IMR-90 (cell line): ENCODE results near the gene MTMR3. TPM values are rescaled to one million over a fixed set of nuclear protein-coding genes. Genes with fewer than 3 reads are reported as not detected.

Source experiments
- ATAC-seq: fragments of 200-7000 bp; cut with Tn5 transposase; 2 replicates; pipeline ENCODE4 v1.9.1; 2020; ENCODE audit warnings: low read depth, mild to moderate bottlenecking, moderate library complexity
- BruUV-seq: library from RNA; stranded (reverse); fragments of 400-500 nt; replicated peaks from 2 replicates; lab custom pipeline; 2021; lab: Mats Ljungman, UMichigan
- CTCF ChIA-PET: fragments of 300-600 bp; formaldehyde crosslinking; extraction: SDS; loops from one replicate; lab custom pipeline; 2021; ENCODE audit warnings: antibody characterized with exemption; lab: Yijun Ruan, JAX
- POLR2A ChIA-PET: fragments of 300-600 bp; sonication (Branson Sonifier 250); formaldehyde crosslinking; loops from one replicate; lab custom pipeline; 2022; ENCODE audit warnings: antibody characterized with exemption; ENCODE audit not compliant: unreplicated experiment; lab: Charles Lee
- DNase-seq: peaks from one replicate; pipeline ENCODE4 v3.0.0; 2013
- H2AFZ ChIP-seq: replicated peaks from 2 replicates; pipeline ENCODE3; 2013; ENCODE audit warnings: low read length, mild to moderate bottlenecking; ENCODE audit not compliant: poor library complexity
- H2AK5ac ChIP-seq: 2 replicates; pipeline ENCODE4 v1.6.1; 2013; ENCODE audit warnings: low read depth, low read length, inconsistent platforms
- H2AK9ac ChIP-seq: replicated peaks from 2 replicates; pipeline ENCODE3; 2013; ENCODE audit warnings: mild to moderate bottlenecking, low read depth, low read length, moderate library complexity; ENCODE audit not compliant: poor library complexity
- H2BK120ac ChIP-seq: 2 replicates; pipeline ENCODE4 v1.6.1; 2013; ENCODE audit warnings: low read depth, low read length, inconsistent platforms
- H2BK15ac ChIP-seq: 3 replicates; pipeline ENCODE4 v1.6.1; 2013; ENCODE audit warnings: low read depth, low read length, inconsistent platforms
- H2BK20ac ChIP-seq: 2 replicates; pipeline ENCODE4 v1.6.1; 2013; ENCODE audit warnings: low read depth, mild to moderate bottlenecking, inconsistent platforms, low read length, moderate library complexity
- H2BK5ac ChIP-seq: 2 replicates; pipeline ENCODE4 v1.6.1; 2013; ENCODE audit warnings: mild to moderate bottlenecking, low read depth, low read length, inconsistent platforms; ENCODE audit not compliant: poor library complexity, severe bottlenecking
- H3K14ac ChIP-seq: replicated peaks from 2 replicates; pipeline ENCODE4 v1.6.1; 2013; ENCODE audit warnings: low read depth, low read length, inconsistent platforms
- H3K18ac ChIP-seq: 2 replicates; pipeline ENCODE4 v1.6.1; 2013; ENCODE audit warnings: low read depth, low read length, control low read depth
- H3K23ac ChIP-seq: 2 replicates; pipeline ENCODE4 v1.6.1; 2013; ENCODE audit warnings: low read depth, low read length, inconsistent platforms
- H3K27ac ChIP-seq: 2 replicates; pipeline ENCODE4 v1.5.1; 2013; ENCODE audit warnings: mild to moderate bottlenecking, control low read depth, low read length; ENCODE audit not compliant: insufficient read depth
- H3K27me3 ChIP-seq: 2 replicates; pipeline ENCODE4 v1.6.1; 2013; ENCODE audit warnings: low read length; ENCODE audit not compliant: control insufficient read depth, insufficient read depth
- H3K36me3 ChIP-seq: 2 replicates; pipeline ENCODE4 v1.6.1; 2013; ENCODE audit warnings: low read length, mixed read lengths; ENCODE audit not compliant: control insufficient read depth, insufficient read depth
- H3K4ac ChIP-seq: 2 replicates; pipeline ENCODE4 v1.6.1; 2013; ENCODE audit warnings: low read depth, low read length, inconsistent platforms
- H3K4me1 ChIP-seq: 2 replicates; pipeline ENCODE4 v1.6.1; 2013; ENCODE audit warnings: low read length, mixed read lengths; ENCODE audit not compliant: control insufficient read depth, insufficient read depth
- H3K4me2 ChIP-seq: 2 replicates; pipeline ENCODE4 v1.6.1; 2013; ENCODE audit warnings: low read depth, mild to moderate bottlenecking, control low read depth, low read length, moderate library complexity
- H3K4me3 ChIP-seq: 2 replicates; pipeline ENCODE4 v1.5.1; 2013; ENCODE audit warnings: low read depth, mild to moderate bottlenecking, control low read depth, low read length, moderate library complexity; ENCODE audit not compliant: insufficient read depth
- H3K56ac ChIP-seq: 2 replicates; pipeline ENCODE4 v1.6.1; 2013; ENCODE audit warnings: low read length, inconsistent platforms; ENCODE audit not compliant: insufficient read depth; ENCODE audit errors: extremely low read depth
- H3K79me1 ChIP-seq, 2 experiments: 2 replicates each; pipeline ENCODE4 v1.6.1; 2013; ENCODE audit warnings: low read length in 2 of 2, inconsistent platforms in 1 of 2, low read depth in 1 of 2
- H3K9ac ChIP-seq: 2 replicates; pipeline ENCODE4 v1.6.1; 2013; ENCODE audit warnings: low read depth, low read length, control low read depth
- H3K9me1 ChIP-seq: 2 replicates; pipeline ENCODE4 v1.6.1; 2013; ENCODE audit warnings: low read length, inconsistent platforms; ENCODE audit not compliant: insufficient read depth
- H3K9me3 ChIP-seq: 2 replicates; pipeline ENCODE4 v1.6.1; 2013; ENCODE audit warnings: low read length; ENCODE audit not compliant: control insufficient read depth, insufficient read depth
- H4K20me1 ChIP-seq: 2 replicates; pipeline ENCODE4 v1.6.1; 2013; ENCODE audit warnings: low read length, inconsistent platforms; ENCODE audit not compliant: insufficient read depth
- H4K5ac ChIP-seq: 2 replicates; pipeline ENCODE4 v1.6.1; 2013; ENCODE audit warnings: mild to moderate bottlenecking, low read depth, low read length, control low read depth
- H4K8ac ChIP-seq, 2 experiments: 2 replicates each; pipeline ENCODE4 v1.6.1; 2013; ENCODE audit warnings: low read depth in 2 of 2, low read length in 2 of 2, control low read depth in 1 of 2, inconsistent platforms in 1 of 2
- H4K91ac ChIP-seq: 2 replicates; pipeline ENCODE4 v1.6.1; 2013; ENCODE audit warnings: low read depth, low read length, inconsistent platforms; ENCODE audit not compliant: insufficient read depth
- BHLHE40 ChIP-seq: fragments of 150-350 bp; IDR thresholded peaks from 2 replicates; pipeline ENCODE4 v1.6.1; 2016; ENCODE audit warnings: mild to moderate bottlenecking, low read depth, low read length
- CTCF ChIP-seq: conservative IDR thresholded peaks from 2 replicates; pipeline ENCODE4 v1.5.1; 2012; ENCODE audit warnings: mild to moderate bottlenecking, low read depth, low read length, improper control_type of control experiment
- ELK1 ChIP-seq: fragments of 150-350 bp; IDR thresholded peaks from 2 replicates; pipeline ENCODE4 v1.6.1; 2016; ENCODE audit warnings: low read depth, mild to moderate bottlenecking, low read length, moderate library complexity, borderline replicate concordance
- FOS ChIP-seq: fragments of 150-350 bp; IDR thresholded peaks from 2 replicates; pipeline ENCODE4 v1.6.1; 2016; ENCODE audit warnings: low read depth, low read length
- MAFK ChIP-seq: IDR thresholded peaks from 2 replicates; pipeline ENCODE4 v1.6.1; 2012; ENCODE audit warnings: low read depth, low read length, improper control_type of control experiment
- MAZ ChIP-seq: IDR thresholded peaks from 2 replicates; pipeline ENCODE4 v1.6.1; 2012; ENCODE audit warnings: low read depth, mild to moderate bottlenecking, low read length, improper control_type of control experiment, moderate library complexity, borderline replicate concordance
- MXI1 ChIP-seq: IDR thresholded peaks from 2 replicates; pipeline ENCODE4 v1.6.1; 2012; ENCODE audit warnings: low read depth, mild to moderate bottlenecking, low read length, moderate library complexity, borderline replicate concordance
- NFE2L2 ChIP-seq: fragments of 150-350 bp; IDR thresholded peaks from 2 replicates; pipeline ENCODE4 v1.6.1; 2016; ENCODE audit warnings: low read depth, mild to moderate bottlenecking, low read length
- POLR2A ChIP-seq: IDR thresholded peaks from 2 replicates; pipeline ENCODE4 v1.6.1; 2012; ENCODE audit warnings: mild to moderate bottlenecking, low read depth, low read length
- RAD21 ChIP-seq: IDR thresholded peaks from 2 replicates; pipeline ENCODE4 v1.6.1; 2012; ENCODE audit warnings: low read length, improper control_type of control experiment
- RCOR1 ChIP-seq: IDR thresholded peaks from 2 replicates; pipeline ENCODE4 v1.6.1; 2012; ENCODE audit warnings: mild to moderate bottlenecking, low read length, improper control_type of control experiment; ENCODE audit not compliant: insufficient replicate concordance
- RFX5 ChIP-seq: IDR thresholded peaks from 2 replicates; pipeline ENCODE4 v1.8.0; 2012; ENCODE audit warnings: low read depth, mild to moderate bottlenecking, low read length, moderate library complexity
- WGBS, 2 experiments: methylation state at CpG; one replicate each; pipeline versions ENCODE4 v1.1.5 to v1.1.7; 2013; ENCODE audit warnings: missing lambda C conversion rate in 2 of 2; ENCODE audit not compliant: insufficient read length in 1 of 2; ENCODE audit errors: extremely low coverage in 2 of 2; 5-methylcytosine and 5-hydroxymethylcytosine counted together
- dilution Hi-C: fragments of 300-500 bp; cut with HindIII; formaldehyde crosslinking; loops from one replicate; pipeline ENCODE4 v1.14.3; 2018; ENCODE audit warnings: low sequenced_read_pairs; ENCODE audit not compliant: unreplicated experiment
- in situ Hi-C: fragments of 300-500 bp; cut with MboI; formaldehyde crosslinking; loops from 3 replicates; pipeline ENCODE4 v1.14.3; 2019; ENCODE audit warnings: low sequenced_read_pairs, inconsistent platforms, mixed read lengths
- intact Hi-C: fragments of 100-400 bp; cut with micrococcal nuclease; formaldehyde crosslinking; loops from 2 replicates; pipeline ENCODE4 v1.10.0; 2022
- polyA plus RNA-seq, 3 experiments: library from polyadenylated mRNA; depleted of rRNA; stranded (reverse); fragments of >200 nt; gene quantifications; 2 replicates each; pipeline ENCODE4 v1.2.3, GENCODE V29; 2012; ENCODE audit warnings: low replicate concordance in 1 of 3
- total RNA-seq: library from RNA; depleted of rRNA; stranded (reverse); fragments of >200 nt; gene quantifications from 2 replicates; pipeline ENCODE4 v1.2.3, GENCODE V29; 2012

The MTMR3 gene
- total and polyA plus RNA-seq, 2 of the 4 experiments (the other 2 are of a cell fraction) = 21.3 to 29.4 TPM

GRCh38 chr22:29892315-29893156, 9.6 kb downstream of the MTMR3 start:
- intact Hi-C loops = no loop called here
- H3K9me3 ChIP-seq = no peaks in the 10 kb centered on the region
- TF ChIP-seq CTCF (no peak), MXI1 (no peak), RCOR1 (no peak), POLR2A (no peak), FOS (no peak), BHLHE40 (no peak), ELK1 (no peak), NFE2L2 (no peak), RAD21 (no peak), RFX5 (no peak), MAFK (no peak), MAZ (no peak)
- H2BK20ac ChIP-seq = no peak overlapping the region
- H2AK5ac ChIP-seq = no peak overlapping the region
- dilution Hi-C loops = no loop called here
- H3K4ac ChIP-seq = no peak overlapping the region
- no peak overlapping the region for H3K9ac ChIP-seq
- no peak overlapping the region for H4K8ac ChIP-seq
- H2BK5ac ChIP-seq = no peak overlapping the region
- no peaks in the 10 kb centered on the region; the same call in 1 of the 2 replicates for H3K9me1 ChIP-seq
- no peaks in the 10 kb centered on the region for H3K4me1 ChIP-seq
- DNase-seq (no peak), ATAC-seq (no peak)
- no peaks in the 10 kb centered on the region for H3K36me3 ChIP-seq
- in situ Hi-C loops = no loop called here
- H3K27me3 ChIP-seq = no peaks in the 10 kb centered on the region
- H3K56ac ChIP-seq = no peak overlapping the region
- H3K79me1 ChIP-seq = peaks cover 27 to 72% of the 10 kb centered on the region in 2 experiments
- peaks cover 81% of the 10 kb centered on the region for H4K20me1 ChIP-seq
- ChIA-PET CTCF (no interaction called here), POLR2A (no interaction called here)
- no CpG with 5 or more reads among the region's 1 CpG for WGBS, 2 experiments
- H3K4me2 ChIP-seq = no peak overlapping the region
- no peak overlapping the region for H2AFZ ChIP-seq
- no peak overlapping the region for H3K23ac ChIP-seq
- BruUV-seq = no TSS peak
- H2BK120ac ChIP-seq = no peak overlapping the region
- H4K5ac ChIP-seq = no peak overlapping the region
- H3K14ac ChIP-seq = no peak overlapping the region
- no peak overlapping the region for H3K4me3 ChIP-seq
- no peak overlapping the region for H3K27ac ChIP-seq
- H3K18ac ChIP-seq = no peak overlapping the region
- H2AK9ac ChIP-seq = no peak overlapping the region
- H2BK15ac ChIP-seq = no peak overlapping the region
- no peak overlapping the region for H4K91ac ChIP-seq
